GM06990 (cell line): ENCODE measurements around the gene FAM81A.
"Not testable (repeated sequence)": the region's sequence is repeated elsewhere in the genome, so short reads cannot be mapped to it uniquely, and the experiment has no call there.

Experiments
- DNase-seq: peaks from one replicate; pipeline ENCODE4 v3.0.0-alpha.2; 2011; ENCODE audit not compliant: insufficient read length; ENCODE audit errors: extremely low read depth
- H3K27me3 ChIP-seq: replicated peaks from 2 replicates; pipeline ENCODE4 v1.6.0; 2011; ENCODE audit warnings: low read length; ENCODE audit not compliant: control insufficient read depth, insufficient read depth
- H3K36me3 ChIP-seq: 2 replicates; pipeline ENCODE4 v1.5.1; 2011; ENCODE audit warnings: low read length; ENCODE audit not compliant: control insufficient read depth, insufficient read depth
- H3K4me3 ChIP-seq: replicated peaks from 2 replicates; pipeline ENCODE4 v1.5.1; 2011; ENCODE audit warnings: low read depth, mild to moderate bottlenecking, control low read depth, low read length
- TF ChIP-seq, protein P1 (sequence below): IDR thresholded peaks from 2 replicates; pipeline ENCODE4 v1.5.1; 2011; ENCODE audit warnings: low read length, control low read depth, mild to moderate bottlenecking, inconsistent platforms; ENCODE audit not compliant: insufficient read depth, poor library complexity, severe bottlenecking

FAM81A gene

DNA sequence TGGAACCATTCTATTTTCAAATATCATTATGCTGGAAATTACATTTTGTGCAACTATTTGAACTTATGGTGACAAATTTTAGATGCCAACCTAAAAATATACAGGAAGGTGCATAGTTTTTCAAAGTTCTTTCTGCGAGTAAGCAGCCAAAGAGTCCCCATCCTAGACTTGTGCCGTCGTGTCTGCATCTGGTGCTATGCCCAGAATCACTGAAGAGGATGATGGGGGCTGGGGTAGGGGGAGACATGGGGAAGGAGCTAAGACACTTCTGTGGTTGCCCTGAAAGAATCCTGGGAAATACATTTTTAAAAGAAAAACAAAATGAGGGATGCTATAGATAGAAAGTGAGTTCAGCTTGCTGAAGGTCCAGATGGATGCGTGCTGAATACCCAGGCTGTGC is 21.2 kb upstream of the FAM81A start:
- TF ChIP-seq, protein P1, sequence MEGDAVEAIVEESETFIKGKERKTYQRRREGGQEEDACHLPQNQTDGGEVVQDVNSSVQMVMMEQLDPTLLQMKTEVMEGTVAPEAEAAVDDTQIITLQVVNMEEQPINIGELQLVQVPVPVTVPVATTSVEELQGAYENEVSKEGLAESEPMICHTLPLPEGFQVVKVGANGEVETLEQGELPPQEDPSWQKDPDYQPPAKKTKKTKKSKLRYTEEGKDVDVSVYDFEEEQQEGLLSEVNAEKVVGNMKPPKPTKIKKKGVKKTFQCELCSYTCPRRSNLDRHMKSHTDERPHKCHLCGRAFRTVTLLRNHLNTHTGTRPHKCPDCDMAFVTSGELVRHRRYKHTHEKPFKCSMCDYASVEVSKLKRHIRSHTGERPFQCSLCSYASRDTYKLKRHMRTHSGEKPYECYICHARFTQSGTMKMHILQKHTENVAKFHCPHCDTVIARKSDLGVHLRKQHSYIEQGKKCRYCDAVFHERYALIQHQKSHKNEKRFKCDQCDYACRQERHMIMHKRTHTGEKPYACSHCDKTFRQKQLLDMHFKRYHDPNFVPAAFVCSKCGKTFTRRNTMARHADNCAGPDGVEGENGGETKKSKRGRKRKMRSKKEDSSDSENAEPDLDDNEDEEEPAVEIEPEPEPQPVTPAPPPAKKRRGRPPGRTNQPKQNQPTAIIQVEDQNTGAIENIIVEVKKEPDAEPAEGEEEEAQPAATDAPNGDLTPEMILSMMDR: no peak

DNA sequence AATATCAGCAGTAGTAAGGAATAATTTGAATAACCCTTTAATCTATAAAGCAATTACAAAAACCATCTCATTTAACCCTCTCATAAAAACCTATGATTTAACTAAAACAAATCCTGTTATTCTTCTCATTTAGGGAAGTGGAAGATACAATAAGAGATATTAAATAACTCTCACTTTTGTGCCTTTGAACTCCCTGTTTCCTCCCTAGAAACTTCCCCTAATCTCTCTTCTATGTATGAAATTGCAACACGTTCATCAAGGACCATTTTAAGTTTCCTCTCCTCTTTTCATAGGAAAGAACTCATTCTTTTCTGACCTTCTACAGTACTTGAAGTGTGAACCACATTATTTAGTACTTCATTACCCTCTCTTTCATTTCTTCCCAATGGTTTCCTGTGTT is 18.8 kb upstream of the FAM81A start:
- TF ChIP-seq, protein P1: no peak
- Histone ChIP-seq H3K36me3 (no peaks in the 10 kb centered on the region), H3K27me3 (no peaks in the 10 kb centered on the region), H3K4me3 (no peak overlapping the region)
- no peak for DNase-seq

More for the DNA sequence above, 21.2 kb upstream of the FAM81A start:
- no peak for DNase-seq
- Histone ChIP-seq H3K36me3 (no peaks in the 10 kb centered on the region), H3K27me3 (no peaks in the 10 kb centered on the region), H3K4me3 (no peak overlapping the region)

DNA sequence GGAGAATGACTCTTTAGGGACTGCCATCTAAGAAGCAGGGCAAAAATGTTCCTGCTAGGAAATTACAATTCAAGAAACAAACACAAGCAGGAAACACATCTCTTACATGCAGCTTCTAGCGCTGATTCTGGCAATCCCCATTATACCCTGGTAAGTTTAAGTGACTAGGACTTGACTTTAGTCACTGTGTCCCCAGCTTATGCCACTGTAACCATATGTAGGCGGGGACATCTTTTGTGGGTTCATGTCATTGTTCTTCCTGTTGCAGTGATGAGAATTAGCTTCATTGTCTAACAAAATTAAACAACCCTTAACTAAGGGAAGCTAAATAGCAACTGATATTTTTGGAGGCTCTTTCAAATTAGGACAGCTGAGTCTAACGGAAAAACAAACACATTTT is 17.9 kb upstream of the FAM81A start:
- Histone ChIP-seq H3K36me3 (no peaks in the 10 kb centered on the region), H3K27me3 (no peaks in the 10 kb centered on the region), H3K4me3 (no peak overlapping the region)
- TF ChIP-seq, protein P1: no peak
- no peak for DNase-seq

DNA sequence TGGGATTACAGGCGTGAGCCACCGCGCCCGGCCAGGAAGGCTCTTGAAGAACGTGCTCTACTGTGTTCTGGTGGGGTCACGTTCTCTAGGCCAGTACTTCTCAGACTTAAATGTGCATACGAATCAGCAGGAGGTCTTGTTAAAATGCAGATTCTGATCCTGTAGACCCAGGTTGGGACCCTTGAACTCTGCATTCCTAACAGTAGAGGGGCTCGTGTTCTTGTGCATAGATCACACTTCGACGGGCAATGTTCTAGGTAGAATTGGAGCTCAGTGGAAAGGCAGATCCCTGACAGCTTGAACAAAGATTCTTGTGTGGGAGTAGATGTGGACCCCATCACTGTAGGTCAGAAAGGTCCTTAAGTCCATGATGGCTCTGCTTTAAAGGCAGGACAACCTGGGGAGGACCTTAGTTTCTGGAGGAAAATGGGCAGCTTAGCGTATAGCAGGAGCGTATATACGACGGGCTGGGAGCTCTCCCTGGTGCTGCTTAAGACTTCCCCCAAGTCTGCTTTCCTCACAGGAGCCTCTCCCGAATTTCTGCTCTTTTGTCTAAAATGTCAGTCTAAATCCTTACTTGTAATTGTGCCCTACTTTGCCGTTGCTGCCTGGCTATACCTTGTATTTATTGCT is 16.9 kb upstream of the FAM81A start:
- DNase-seq: no peak
- no peaks in the 10 kb centered on the region for H3K27me3 ChIP-seq
- H3K36me3 ChIP-seq: no peaks in the 10 kb centered on the region
- no peak overlapping the region for H3K4me3 ChIP-seq
- TF ChIP-seq, protein P1: no peak

DNA sequence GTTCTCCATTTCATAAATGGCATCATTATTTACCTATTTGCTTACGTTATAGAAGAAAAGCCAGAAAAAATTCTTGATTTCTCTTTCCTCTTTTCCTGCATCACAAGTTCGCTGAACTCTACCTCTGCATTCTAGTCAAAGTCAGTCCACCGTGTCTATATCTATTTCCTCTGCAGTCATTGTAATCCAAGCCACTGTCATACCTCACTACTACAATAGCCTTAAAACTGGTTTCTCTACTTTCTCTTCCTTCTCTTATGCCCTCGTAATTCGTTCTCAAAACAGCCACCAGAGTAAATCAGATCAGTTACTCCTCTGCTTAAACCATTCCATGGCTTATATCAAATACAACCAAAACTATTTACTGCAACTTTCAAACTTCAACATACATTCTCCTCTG is 13.4 kb upstream of the FAM81A start:
- Histone ChIP-seq H3K36me3 (no peaks in the 10 kb centered on the region), H3K4me3 (no peak overlapping the region), H3K27me3 (no peaks in the 10 kb centered on the region)
- no peak for DNase-seq
- TF ChIP-seq, protein P1: no peak

DNA sequence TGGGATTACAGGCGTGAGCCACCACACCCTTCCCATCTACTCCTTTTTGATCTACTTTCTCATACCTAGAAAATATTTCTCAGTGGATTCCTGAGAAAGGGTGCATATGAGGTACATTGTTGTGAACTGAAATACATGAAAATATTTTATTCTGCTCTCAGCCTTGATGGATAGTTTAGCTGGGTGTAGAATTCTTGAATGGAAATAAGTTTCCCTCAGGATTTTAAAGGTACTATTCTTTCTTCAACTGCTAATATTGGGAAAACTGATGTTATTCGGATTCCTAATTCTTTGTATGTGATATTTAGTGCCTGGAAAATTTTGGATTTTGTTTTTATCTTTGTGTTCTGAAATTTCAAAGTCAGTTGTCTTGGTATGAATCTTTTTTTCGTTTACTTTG is 9.1 kb upstream of the FAM81A start:
- H3K36me3 ChIP-seq, H3K4me3 ChIP-seq, DNase-seq, H3K27me3 ChIP-seq: not testable (repeated sequence)
